NOMO-1 treated with DMSO at 0.1 percent for 48 hours (cell line): ENCODE data around the gene SDHD.

Experiments used
- DNase-seq: peaks from one replicate; lab custom pipeline; 2025; ENCODE audit not compliant: unreplicated experiment; lab: John Stamatoyannopoulos, UW

The SDHD gene

DNA sequence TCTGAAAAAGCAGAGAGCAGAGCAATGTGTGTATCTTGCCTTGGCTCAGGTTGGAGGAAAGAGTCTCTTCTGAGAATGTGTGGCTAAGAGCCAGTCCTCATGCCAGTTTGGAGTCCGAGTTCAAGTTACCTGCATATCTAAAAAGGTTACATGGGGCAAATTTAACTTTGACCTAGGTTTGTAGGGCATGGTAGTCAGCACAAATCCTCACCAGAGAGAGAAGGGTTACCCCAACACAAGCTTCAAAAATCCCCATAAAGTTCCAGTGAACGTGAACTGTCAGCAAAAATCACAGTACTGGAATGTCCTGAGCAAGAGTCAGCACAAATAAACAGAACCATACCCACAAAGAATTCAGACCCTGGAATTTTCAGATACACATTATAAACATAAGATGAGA lies 13.8 kb downstream of the SDHD start:
- no peak for DNase-seq

DNA sequence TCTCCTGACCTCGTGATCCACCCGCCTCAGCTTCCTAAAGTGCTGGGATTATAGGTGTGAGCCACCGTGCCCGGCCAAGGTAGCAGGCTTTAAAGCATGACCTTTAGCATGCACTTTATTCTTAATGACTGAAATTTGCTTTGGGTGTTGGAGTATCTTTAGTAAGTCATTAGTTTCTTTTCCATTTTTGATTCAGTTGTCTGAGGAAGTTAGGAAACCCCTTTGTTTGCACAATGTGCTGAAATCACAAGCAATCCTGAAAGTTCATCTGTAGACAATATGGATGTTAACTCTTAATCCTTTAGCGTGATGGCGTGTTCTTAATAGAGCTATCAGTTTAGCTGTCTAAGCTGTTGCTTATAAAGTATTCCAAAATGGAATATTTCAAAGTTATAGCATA lies 16.8 kb downstream of the SDHD start:
- DNase-seq = peak; percentile 67

DNA sequence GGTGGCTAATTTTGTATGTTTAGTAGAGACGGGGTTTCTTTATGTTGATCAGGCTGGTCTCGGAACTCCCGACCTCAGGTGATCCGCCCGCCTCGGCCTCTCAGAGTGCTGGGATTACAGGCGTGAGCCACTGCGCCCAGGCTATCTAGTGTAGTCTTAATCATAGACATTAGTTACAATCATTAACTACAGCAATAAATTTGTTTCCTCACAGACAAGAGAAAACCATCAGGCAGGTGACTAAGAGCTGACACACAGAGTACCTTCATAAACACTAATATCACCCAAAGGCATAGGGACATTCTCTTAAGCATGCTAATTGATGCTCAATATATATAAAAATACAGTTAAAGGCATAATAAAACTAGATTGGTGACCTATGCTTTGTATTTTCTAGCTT lies 19.4 kb downstream of the SDHD start:
- DNase-seq = no peak

DNA sequence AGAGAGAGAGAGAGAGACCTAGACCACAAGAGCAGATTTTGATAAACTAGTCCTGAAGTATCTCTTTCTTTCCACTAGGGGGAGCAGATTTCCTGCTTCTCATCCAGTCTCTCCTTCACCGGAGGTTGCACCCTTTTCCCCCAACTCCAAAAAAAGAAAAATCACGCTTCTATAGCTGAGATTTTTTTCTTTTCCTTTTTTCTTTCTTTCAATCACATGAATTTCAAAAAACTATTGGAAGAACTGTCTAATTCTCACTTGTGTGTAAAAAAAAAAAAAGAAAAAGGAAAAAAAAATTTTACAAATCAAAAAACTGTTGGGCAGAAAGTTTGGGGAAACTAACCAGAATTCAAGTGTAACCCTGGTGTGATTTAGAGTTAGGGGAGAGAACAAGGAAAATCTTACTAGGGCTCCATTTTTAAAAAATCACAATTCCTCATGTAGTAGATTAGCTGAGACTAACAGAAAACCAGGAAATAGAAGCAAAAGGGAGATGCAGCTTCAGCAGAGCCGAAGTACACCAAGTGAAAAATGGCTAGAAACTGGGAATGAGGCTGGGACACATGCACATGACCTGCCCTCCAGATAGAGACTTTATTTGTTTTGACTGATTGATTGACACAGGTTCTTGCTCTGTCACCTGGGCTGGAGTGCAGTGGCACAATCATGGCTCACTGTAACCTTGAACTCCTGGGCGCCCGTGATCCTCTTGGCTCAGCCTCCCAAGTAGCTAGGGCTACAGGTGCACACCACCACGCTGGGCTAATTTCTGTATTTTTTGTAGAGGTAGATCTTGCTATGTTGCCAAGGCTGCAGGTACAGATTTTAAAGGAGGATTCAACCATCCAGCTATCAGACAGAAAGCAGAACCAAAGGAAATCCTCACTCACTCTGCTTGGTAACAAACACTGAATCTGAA lies 27.1 kb downstream of the SDHD start:
- DNase-seq = peak; percentile 77

DNA sequence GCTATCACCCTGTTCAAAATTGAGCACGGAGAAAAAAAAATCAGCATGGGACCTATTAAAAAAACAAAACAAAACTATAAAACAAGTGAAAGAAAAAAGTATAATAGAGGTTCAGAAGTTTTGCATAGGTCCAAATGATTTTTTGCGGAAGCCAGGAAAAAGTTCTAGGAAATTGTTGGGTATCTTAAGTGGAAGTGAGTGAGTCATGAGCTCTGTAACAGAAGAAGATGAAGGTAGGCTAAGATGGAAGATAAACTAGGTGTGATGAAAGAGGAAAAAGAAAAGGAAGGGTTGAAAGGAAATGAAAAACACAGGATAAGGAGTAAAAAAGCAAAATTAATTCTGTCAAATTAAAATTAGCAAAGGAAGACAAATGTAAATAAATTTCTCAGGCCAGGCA lies 27.8 kb downstream of the SDHD start:
- no peak for DNase-seq

DNA sequence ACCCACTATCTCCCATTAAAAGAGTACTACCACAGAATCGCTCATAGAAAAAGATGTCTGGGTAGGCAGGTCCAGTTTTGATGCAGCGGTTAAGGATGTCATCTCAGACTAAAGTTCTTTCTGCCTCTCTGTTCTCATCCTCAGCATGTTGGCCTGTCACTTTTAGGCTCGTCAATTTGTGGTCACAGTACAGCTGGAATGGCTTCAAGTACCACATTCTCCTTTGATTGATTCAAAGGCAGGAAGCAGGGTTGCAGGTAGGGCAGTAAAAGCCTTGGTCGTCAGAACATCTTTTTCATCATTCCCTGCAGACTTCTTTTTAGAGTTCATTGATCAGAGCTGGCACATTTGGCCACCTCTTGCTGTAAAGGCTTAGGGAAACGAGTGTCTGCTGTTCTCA lies 28.7 kb downstream of the SDHD start:
- no peak for DNase-seq

DNA sequence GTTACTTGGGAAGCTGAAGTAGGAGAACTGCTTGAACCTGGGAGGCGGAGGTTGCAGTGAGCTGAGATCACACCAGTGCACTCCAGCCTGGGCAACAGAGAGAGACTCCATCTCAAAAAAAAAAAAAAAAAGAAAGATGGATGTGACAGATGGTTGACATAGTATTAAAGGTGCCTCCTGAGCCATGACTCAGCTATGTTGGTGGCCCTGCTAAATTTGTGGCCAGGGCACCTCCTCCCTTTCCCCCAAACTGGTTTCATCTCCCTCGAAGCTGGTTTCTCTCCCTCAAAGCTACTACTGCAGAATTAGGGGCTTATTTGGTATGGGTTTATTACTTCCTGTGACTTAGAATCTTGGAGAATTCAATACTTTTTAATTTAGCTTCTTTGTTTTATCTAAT lies 31.5 kb downstream of the SDHD start:
- DNase-seq = no peak

DNA sequence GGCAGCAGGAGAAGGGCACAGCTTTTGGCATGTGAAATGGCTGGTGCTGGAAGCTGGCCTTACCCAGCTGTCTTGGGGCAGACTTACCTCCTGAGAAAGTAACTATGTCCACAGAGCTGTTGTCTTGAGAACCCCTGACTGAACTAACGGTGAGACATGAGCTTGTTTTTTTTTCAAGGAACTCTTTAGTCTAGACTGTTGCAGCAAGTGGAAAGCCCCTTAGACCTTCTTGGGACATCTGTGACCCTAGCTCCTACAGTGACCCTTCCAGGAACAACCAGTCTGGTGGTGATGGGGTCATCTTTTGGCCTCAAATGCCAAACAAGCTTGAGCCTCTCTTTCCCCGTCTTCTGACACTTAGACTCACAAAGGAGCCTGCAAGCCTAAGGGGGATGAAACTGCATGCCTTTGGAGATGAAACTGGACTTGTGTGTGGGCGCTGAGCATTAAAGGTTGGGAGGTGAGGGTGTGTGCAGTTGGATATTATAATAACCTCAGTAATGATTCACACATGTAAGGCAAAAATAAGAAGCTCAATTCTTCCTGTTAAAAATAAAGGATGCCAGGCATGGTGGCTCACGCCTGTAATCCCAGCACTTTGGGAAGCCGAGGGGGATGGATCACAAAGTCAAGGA lies 35.4 kb downstream of the SDHD start:
- DNase-seq = no peak

DNA sequence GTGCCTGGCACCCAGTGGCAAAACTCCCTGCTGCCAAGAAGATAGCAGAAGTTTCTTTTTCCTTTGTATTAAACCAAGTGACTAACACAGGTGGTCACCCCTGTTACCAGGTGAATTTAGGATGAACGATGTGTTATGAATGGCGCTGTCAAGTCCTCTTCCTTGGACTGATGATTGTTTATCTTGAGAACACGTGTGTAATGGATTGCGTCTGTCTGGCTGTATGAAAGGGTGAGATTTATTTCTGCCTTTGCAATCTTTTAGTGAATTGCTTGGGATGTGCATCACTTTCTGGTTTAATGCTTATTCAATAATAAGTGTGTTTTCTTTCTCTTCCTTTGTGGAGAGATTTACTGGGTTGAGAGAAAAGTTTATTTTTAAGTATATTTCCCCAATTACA lies 36.5 kb downstream of the SDHD start:
- no peak for DNase-seq

DNA sequence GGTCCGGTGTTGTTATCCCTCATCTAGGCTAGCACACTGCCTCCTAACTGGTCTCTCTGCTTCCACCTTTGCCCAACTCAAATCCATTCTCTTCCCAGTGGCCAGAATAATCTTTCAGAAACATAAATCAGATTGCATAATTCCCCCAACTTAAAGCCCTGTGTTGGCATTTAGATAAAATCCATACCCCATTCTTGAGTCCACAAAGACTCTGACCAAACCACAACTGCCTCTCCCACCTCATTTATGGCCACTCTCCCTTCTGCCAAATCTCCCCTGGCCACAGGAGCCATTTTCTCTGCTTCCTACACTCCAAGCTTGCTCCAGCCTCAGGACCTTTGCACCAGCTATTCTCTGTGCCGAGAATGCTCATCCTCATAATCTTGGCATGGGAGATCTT lies 40.4 kb downstream of the SDHD start:
- DNase-seq = no peak

DNA sequence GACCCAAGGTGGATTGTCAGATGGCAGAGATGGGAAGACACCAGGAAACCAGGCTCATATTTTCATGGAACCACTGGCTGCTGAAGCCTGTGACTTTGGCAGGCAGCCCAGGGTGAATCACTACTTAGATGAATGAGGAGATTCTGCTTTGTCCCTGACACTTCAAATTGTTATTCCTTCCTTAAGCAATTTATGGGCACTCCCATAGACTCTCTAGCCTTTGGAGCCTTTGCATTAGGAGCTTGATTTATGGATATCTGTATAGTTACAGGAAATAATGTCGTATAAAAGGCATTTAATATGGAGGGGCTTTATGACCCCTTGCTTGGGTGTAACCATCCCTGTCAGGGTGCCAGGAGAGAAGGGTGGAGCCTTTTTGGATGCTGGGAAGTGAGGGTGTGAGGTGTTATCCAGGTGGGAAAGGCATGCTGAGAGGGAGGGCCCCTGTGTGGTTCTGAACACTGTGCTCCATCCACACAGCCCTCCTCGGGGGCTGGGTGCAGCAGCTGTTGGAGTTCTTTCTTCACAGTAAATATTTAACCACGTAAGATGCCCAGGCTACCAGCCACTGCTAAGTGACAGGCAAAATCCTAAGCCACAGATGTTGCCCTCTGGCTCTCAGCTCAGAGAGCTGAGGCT lies 41.9 kb downstream of the SDHD start:
- DNase-seq = no peak

DNA sequence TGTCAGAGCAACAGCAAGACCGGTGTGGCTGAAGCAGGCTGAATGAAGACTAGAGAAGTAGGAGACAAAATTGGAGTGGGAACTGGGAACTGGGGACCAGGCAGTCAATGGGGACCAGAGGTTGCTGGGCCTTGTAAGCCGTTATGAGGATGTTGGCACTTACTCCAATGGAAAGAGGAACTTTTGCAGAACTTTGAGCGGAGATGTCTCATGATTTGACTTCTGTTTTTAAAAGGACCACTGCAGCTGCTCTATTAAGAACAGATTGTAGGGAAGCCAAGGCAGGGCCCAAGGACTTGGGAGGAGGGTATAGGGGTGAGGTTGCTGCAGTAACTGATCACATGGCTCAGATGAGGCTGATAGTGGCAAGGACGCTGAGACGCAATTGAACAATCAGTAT lies 43.0 kb downstream of the SDHD start:
- DNase-seq = peak; percentile 61

DNA sequence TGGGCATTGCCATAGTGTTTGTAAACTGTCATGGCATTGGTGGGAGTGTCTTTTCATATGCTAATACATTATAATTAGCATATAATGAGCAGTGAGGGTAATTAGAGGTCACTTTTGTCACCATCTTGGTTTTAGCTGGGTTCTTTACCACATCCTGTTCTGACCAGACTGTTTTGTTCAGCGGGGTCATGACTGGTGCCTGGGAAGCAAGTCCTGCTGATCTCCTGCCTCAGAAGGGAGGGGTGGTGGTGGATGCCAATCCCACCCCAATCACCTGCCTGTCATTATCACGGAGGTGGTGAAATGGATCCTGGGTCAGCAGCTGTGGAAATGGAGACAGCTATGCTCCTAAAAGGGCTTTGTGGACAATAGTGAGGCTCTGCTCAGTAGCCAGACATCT lies 46.1 kb downstream of the SDHD start:
- no peak for DNase-seq

DNA sequence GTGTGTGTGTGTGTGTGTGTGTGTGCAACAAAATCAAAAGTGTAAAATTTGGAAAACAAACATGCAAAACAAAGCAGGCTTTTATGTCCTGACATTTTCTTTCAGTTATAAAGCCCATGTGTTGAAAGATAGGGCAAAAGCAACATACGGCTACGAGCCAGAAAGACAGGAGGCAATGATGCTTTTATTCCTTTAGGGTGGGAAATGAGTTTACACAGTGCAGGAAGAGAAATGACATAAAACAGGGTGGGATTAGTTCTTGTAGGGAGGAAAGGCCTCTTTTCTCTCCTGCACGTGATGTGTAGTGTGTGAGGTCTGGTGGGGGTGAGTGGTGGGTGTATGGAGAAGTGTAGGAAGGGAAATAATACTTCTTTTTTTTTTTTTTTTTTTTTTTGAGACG lies 47.8 kb downstream of the SDHD start:
- no peak for DNase-seq

DNA sequence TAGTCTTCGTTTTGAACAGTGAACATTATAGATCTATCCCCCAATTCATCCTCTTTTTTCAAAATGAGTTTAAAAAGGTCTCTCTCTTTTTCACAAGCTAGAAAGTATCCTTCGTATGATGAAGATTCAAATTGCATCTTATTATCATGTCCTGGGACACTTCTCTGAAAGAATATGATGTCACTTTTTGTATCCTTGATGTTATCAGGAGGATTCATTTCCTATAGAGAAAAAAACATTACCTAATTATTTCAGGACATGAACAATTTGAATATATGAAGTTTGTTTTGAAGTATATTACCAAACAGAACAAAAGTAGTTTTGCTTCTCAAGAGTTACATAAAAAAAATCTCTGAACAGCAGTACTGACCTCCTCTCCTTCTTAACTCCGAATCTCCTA lies 56.9 kb downstream of the SDHD start:
- DNase-seq = no peak
